ENCODE data around the gene SIGLEC14. TPM values are rescaled to one million over a fixed set of nuclear protein-coding genes. Genes with fewer than 3 reads are reported as not detected.
"Not testable (repeated sequence)": the region's sequence is repeated elsewhere in the genome, so short reads cannot be mapped to it uniquely, and the experiment has no call there.

SIGLEC14 gene
- polyA plus RNA-seq, 1 donor from 2014 or later = not detected

GRCh38 chr19:51676566-51677083 lies 30.0 kb upstream of the SIGLEC14 start:
- Histone ChIP-seq H3K9me3 (ENCODE audit: low read length) (no peaks in the 10 kb centered on the region), H3K4me2 (ENCODE audit: low read length) (no peak overlapping the region), H3K9ac (ENCODE audit: low read length) (no peak overlapping the region), H3K27ac (ENCODE audit: low read length) (no peak overlapping the region), H3K36me3 (ENCODE audit: insufficient read depth, low read length) (no peaks in the 10 kb centered on the region), H4K20me1 (ENCODE audit: insufficient read depth) (no peaks in the 10 kb centered on the region), H3K79me2 (replicated peaks; ENCODE audit: insufficient read depth, low read length) (no peaks in the 10 kb centered on the region), H3K4me3 (ENCODE audit: low read length) (no peak overlapping the region), H3K9me2 (ENCODE audit: insufficient read depth, low read length) (no peaks in the 10 kb centered on the region), H2AFZ (ENCODE audit: low read depth, low read length) (no peak overlapping the region), H3F3A (ENCODE audit: insufficient read depth, low read length, poor library complexity, severe bottlenecking) (no peaks in the 10 kb centered on the region), H3K27me3 (ENCODE audit: insufficient read depth, low read depth, low read length) (no peaks in the 10 kb centered on the region)
- TF ChIP-seq REST (IDR thresholded peaks at IDR 0.05; ENCODE audit: borderline replicate concordance) (no peak), POLR2AphosphoS5 (IDR thresholded peaks at IDR 0.05) (no peak), EP300 (conservative IDR thresholded peaks at IDR 0.05; ENCODE audit: poor library complexity, severe bottlenecking) (no peak), MXI1 (conservative IDR thresholded peaks at IDR 0.05; ENCODE audit: poor library complexity, severe bottlenecking) (no peak), SMC3 (conservative IDR thresholded peaks at IDR 0.05; ENCODE audit: poor library complexity) (no peak), EZH2 (IDR thresholded peaks at IDR 0.05; ENCODE audit: borderline replicate concordance, insufficient read depth, low read length, poor library complexity, severe bottlenecking) (no peak), RAD21 (conservative IDR thresholded peaks at IDR 0.05) (no peak), TAF1 (IDR thresholded peaks at IDR 0.05; ENCODE audit: low read depth) (no peak)
- TF ChIP-seq, protein P1, sequence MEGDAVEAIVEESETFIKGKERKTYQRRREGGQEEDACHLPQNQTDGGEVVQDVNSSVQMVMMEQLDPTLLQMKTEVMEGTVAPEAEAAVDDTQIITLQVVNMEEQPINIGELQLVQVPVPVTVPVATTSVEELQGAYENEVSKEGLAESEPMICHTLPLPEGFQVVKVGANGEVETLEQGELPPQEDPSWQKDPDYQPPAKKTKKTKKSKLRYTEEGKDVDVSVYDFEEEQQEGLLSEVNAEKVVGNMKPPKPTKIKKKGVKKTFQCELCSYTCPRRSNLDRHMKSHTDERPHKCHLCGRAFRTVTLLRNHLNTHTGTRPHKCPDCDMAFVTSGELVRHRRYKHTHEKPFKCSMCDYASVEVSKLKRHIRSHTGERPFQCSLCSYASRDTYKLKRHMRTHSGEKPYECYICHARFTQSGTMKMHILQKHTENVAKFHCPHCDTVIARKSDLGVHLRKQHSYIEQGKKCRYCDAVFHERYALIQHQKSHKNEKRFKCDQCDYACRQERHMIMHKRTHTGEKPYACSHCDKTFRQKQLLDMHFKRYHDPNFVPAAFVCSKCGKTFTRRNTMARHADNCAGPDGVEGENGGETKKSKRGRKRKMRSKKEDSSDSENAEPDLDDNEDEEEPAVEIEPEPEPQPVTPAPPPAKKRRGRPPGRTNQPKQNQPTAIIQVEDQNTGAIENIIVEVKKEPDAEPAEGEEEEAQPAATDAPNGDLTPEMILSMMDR (IDR thresholded peaks at IDR 0.05; ENCODE audit: poor library complexity, severe bottlenecking) = no peak

DNA sequence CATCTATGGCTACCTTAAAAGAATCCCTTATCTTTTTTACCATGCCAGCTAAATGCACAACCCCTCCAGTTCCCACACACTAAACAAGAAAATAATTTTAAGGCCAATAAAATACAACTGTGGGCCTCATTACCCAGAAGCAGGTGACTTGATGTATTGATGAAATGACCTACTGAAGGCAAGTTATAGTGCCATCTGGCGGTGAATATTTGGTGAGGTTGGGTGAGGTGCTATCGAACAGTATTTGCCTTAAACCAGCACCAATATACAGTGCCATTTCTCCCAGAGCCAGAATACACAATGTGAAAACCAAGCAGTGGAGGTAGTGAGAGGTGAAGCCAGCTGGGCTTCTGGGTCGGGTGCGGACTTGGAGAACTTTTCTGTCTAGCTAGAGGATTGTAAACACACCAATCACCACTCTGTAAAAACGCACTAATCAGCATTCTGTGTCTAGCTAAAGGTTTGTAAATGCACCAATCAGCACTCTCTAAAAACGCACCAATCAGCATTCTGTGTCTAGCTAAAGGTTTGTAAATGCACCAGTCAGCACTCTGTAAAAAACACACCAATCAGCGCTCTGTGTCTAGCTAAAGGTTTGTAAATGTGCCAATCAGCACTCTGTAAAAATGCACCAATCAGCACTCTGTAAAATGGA lies 29.4 kb upstream of the SIGLEC14 start:
- not testable (repeated sequence) for H3K27me3 ChIP-seq (ENCODE audit: insufficient read depth, low read depth, low read length); H3K79me2 ChIP-seq (replicated peaks; ENCODE audit: insufficient read depth, low read length); H3K4me3 ChIP-seq (ENCODE audit: low read length); H3K36me3 ChIP-seq (ENCODE audit: insufficient read depth, low read length); H3K9me3 ChIP-seq (ENCODE audit: low read length); H3K4me2 ChIP-seq (ENCODE audit: low read length); H3K9ac ChIP-seq (ENCODE audit: low read length); H2AFZ ChIP-seq (ENCODE audit: low read depth, low read length); H3K27ac ChIP-seq (ENCODE audit: low read length); H3K9me2 ChIP-seq (ENCODE audit: insufficient read depth, low read length); H3F3A ChIP-seq (ENCODE audit: insufficient read depth, low read length, poor library complexity, severe bottlenecking); H4K20me1 ChIP-seq (ENCODE audit: insufficient read depth)
